Measurements from ENCODE around the gene ARFIP2.

GRCh38 chr11:6488342-6488741, 7.2 kb upstream of the ARFIP2 start:
- no peak for TF ChIP-seq EZH2 (IDR thresholded peaks at IDR 0.05; ENCODE audit: borderline replicate concordance)
- TF ChIP-seq CTCF (IDR thresholded peaks at IDR 0.05; ENCODE audit: poor library complexity), result no peak

Measured in hepatocyte (in vitro differentiated cells).